Cardiac fibroblast (primary cell): ENCODE measurements around the gene PTGS1.

ENCODE experiments used
- DNase-seq, 2 donors: peaks; one replicate each; pipeline versions ENCODE4 v3.0.0 to v3.0.0-alpha.2; 2010; ENCODE audit warnings: low read depth in 2 of 2
- H3K4me3 ChIP-seq, 2 donors: replicated peaks in 1 of 2; 1 replicate in 1 of 2; 2 replicates in 1 of 2; pipeline ENCODE4 v1.5.1; 2011; ENCODE audit warnings: low read depth in 2 of 2, low read length in 2 of 2, mild to moderate bottlenecking in 2 of 2, moderate library complexity in 1 of 2
- TF ChIP-seq, protein P1 (sequence below): IDR thresholded peaks from one replicate; pipeline ENCODE4 v1.5.1; 2011; ENCODE audit warnings: low read depth, mild to moderate bottlenecking, low read length, inconsistent platforms

The PTGS1 gene

GRCh38 chr9:122389195-122389594 lies 18.4 kb downstream of the PTGS1 start:
- H3K4me3 ChIP-seq = no peak overlapping the region
- TF ChIP-seq, protein P1, sequence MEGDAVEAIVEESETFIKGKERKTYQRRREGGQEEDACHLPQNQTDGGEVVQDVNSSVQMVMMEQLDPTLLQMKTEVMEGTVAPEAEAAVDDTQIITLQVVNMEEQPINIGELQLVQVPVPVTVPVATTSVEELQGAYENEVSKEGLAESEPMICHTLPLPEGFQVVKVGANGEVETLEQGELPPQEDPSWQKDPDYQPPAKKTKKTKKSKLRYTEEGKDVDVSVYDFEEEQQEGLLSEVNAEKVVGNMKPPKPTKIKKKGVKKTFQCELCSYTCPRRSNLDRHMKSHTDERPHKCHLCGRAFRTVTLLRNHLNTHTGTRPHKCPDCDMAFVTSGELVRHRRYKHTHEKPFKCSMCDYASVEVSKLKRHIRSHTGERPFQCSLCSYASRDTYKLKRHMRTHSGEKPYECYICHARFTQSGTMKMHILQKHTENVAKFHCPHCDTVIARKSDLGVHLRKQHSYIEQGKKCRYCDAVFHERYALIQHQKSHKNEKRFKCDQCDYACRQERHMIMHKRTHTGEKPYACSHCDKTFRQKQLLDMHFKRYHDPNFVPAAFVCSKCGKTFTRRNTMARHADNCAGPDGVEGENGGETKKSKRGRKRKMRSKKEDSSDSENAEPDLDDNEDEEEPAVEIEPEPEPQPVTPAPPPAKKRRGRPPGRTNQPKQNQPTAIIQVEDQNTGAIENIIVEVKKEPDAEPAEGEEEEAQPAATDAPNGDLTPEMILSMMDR = no peak
- no peak for DNase-seq

- DNase-seq = no peak
- H3K4me3 ChIP-seq = no peak overlapping the region
Observed at GRCh38 chr9:122389799-122390481, 19.1 kb downstream of the PTGS1 start.

DNA sequence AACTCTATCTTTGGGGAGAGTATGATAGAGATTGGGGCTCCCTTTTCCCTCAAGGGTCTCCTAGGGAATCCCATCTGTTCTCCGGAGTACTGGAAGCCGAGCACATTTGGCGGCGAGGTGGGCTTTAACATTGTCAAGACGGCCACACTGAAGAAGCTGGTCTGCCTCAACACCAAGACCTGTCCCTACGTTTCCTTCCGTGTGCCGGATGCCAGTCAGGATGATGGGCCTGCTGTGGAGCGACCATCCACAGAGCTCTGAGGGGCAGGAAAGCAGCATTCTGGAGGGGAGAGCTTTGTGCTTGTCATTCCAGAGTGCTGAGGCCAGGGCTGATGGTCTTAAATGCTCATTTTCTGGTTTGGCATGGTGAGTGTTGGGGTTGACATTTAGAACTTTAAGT lies 21.5 kb downstream of the PTGS1 start:
- no peak overlapping the region for H3K4me3 ChIP-seq
- TF ChIP-seq, protein P1 = no peak
- DNase-seq = no peak

More at GRCh38 chr9:122389799-122390481, 19.1 kb downstream of the PTGS1 start:
- TF ChIP-seq, protein P1 = no peak

DNA sequence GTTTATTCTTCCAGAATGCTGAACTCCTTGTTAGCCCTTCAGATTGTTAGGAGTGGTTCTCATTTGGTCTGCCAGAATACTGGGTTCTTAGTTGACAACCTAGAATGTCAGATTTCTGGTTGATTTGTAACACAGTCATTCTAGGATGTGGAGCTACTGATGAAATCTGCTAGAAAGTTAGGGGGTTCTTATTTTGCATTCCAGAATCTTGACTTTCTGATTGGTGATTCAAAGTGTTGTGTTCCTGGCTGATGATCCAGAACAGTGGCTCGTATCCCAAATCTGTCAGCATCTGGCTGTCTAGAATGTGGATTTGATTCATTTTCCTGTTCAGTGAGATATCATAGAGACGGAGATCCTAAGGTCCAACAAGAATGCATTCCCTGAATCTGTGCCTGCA lies 21.9 kb downstream of the PTGS1 start:
- TF ChIP-seq, protein P1 = no peak
- peak; percentile 55 to 59 for DNase-seq
- no peak overlapping the region for H3K4me3 ChIP-seq

- no peak for DNase-seq
- TF ChIP-seq, protein P1 = no peak
- no peak overlapping the region for H3K4me3 ChIP-seq
Observed at GRCh38 chr9:122393284-122393983, 22.6 kb downstream of the PTGS1 start.

DNA sequence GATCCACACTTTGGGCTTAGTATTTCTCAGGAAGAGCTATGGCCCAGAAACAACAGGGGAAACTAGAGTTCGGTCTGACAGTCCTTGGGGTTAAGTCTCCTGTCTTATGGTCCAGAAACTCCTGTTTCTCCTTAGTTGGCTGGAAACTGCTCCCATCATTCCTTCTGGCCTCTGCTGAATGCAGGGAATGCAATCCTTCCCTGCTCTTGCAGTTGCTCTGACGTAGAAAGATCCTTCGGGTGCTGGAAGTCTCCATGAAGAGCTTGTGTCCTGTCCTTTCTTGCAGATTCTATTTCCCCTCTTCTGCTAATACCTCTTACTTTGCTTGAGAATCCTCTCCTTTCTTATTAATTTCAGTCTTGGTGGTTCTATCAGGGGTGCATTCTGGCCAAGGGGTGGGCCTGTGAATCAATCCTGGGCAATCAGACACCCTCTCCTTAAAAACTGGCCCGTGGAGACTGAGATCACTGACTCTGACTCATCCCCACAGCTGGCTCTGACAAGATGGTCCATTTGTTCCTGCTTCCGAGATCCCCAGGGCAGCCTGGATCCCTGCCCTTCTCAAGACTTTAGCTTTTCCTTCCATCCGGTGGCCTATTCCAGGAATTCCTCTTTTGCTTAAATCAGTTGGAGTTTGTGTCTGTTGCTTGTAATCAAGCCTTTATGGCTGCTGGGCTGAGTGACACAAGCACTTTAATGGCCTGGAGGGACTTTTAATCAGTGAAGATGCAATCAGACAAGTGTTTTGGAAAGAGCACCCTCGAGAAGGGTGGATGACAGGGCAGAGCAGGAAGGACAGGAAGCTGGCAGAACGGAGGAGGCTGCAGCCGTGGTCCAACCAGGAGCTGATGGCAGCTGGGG lies 23.7 kb downstream of the PTGS1 start:
- H3K4me3 ChIP-seq = no peak overlapping the region

More for the DNA sequence above, 23.7 kb downstream of the PTGS1 start:
- TF ChIP-seq, protein P1 = no peak
- peak; percentile 83 to 91 for DNase-seq
